NCI-H446 (cell line): ENCODE data around the gene TMCC1.
"Not testable (repeated sequence)": the region's sequence is repeated elsewhere in the genome, so short reads cannot be mapped to it uniquely, and the experiment has no call there.

Source experiments
- DNase-seq, 2 experiments: peaks; one replicate each; lab custom pipeline; 2025; lab: John Stamatoyannopoulos, UW

Gene TMCC1

GRCh38 chr3:129650256-129650872, 243.1 kb downstream of the TMCC1 start:
- peak; percentile 37 to 58 for DNase-seq

- no peak for DNase-seq
These were observed 245.1 kb downstream of the TMCC1 start for GRCh38 chr3:129648391-129648790.

GRCh38 chr3:129645286-129645685, 248.2 kb downstream of the TMCC1 start:
- DNase-seq: no peak

GRCh38 chr3:129644836-129645235, 248.7 kb downstream of the TMCC1 start:
- no peak for DNase-seq

- DNase-seq: not testable (repeated sequence)
These were observed 251.8 kb downstream of the TMCC1 start for GRCh38 chr3:129641567-129642260.

- DNase-seq: not testable (repeated sequence)
These were observed 252.5 kb downstream of the TMCC1 start for GRCh38 chr3:129640985-129641384.

- no peak for DNase-seq
These were observed 255.0 kb downstream of the TMCC1 start for GRCh38 chr3:129638481-129638880.

- no peak for DNase-seq
These were observed 257.4 kb downstream of the TMCC1 start for GRCh38 chr3:129636082-129636481.

GRCh38 chr3:129635656-129636055, 257.9 kb downstream of the TMCC1 start:
- no peak for DNase-seq

GRCh38 chr3:129633751-129634481, 259.6 kb downstream of the TMCC1 start:
- DNase-seq: no peak

- no peak for DNase-seq
These were observed 260.5 kb downstream of the TMCC1 start for GRCh38 chr3:129632977-129633376.

- no peak for DNase-seq
These were observed 261.0 kb downstream of the TMCC1 start for GRCh38 chr3:129632556-129632955.

GRCh38 chr3:129632056-129632455, 261.5 kb downstream of the TMCC1 start:
- DNase-seq: no peak

GRCh38 chr3:129629011-129629410, 264.5 kb downstream of the TMCC1 start:
- no peak for DNase-seq

GRCh38 chr3:129628169-129628522, 265.4 kb downstream of the TMCC1 start:
- DNase-seq: no peak

- DNase-seq: peak in 1 of 2 experiments; percentile 55
These were observed 266.0 kb downstream of the TMCC1 start for GRCh38 chr3:129627350-129628168.

- DNase-seq: no peak
These were observed 266.7 kb downstream of the TMCC1 start for GRCh38 chr3:129626744-129627349.

- DNase-seq: no peak
These were observed 268.2 kb downstream of the TMCC1 start for GRCh38 chr3:129625072-129625874.

- no peak for DNase-seq
These were observed 269.0 kb downstream of the TMCC1 start for GRCh38 chr3:129624347-129625071.

GRCh38 chr3:129623447-129624118, 269.9 kb downstream of the TMCC1 start:
- no peak for DNase-seq
